Kidney (tissue), 14 donors: Measurements from ENCODE around the gene PLPP3. TPM values are rescaled to one million over a fixed set of nuclear protein-coding genes. Genes with fewer than 3 reads are reported as not detected.

ENCODE experiments used
- DNase-seq, 5 donors: peaks; one replicate each; pipeline ENCODE4 v3.0.0-alpha.2; 2013 to 2020
- FAIRE-seq: peaks from 2 replicates; lab custom pipeline; 2012; peaks lifted over from hg19 to GRCh38; lab: Jason Lieb, UNC
- H3K27ac ChIP-seq, 2 donors: one replicate each; pipeline ENCODE4 v1.7.0; 2013; ENCODE audit warnings: low read depth in 2 of 2, low read length in 2 of 2, inconsistent platforms in 1 of 2
- H3K27me3 ChIP-seq: one replicate; pipeline ENCODE4 v1.7.1; 2013; ENCODE audit warnings: low read length, inconsistent platforms; ENCODE audit not compliant: control insufficient read depth, insufficient read depth
- H3K36me3 ChIP-seq, 3 donors: one replicate each; pipeline versions ENCODE4 v1.7.0 to v1.7.1; 2013; ENCODE audit warnings: low read length in 3 of 3, control low read depth in 1 of 3, inconsistent platforms in 1 of 3; ENCODE audit not compliant: insufficient read depth in 3 of 3, control insufficient read depth in 2 of 3
- H3K4me1 ChIP-seq, 3 donors: one replicate each; pipeline versions ENCODE4 v1.7.0 to v1.7.1; 2013; ENCODE audit warnings: low read length in 3 of 3, inconsistent platforms in 1 of 3, low read depth in 1 of 3; ENCODE audit not compliant: control insufficient read depth in 2 of 3, insufficient read depth in 2 of 3
- H3K4me3 ChIP-seq, 3 donors: one replicate each; pipeline versions ENCODE4 v1.7.0 to v1.8.1; 2013; ENCODE audit warnings: low read length in 3 of 3, control low read depth in 1 of 3, inconsistent platforms in 1 of 3
- H3K9ac ChIP-seq, 3 donors: one replicate each; pipeline versions ENCODE4 v1.7.0 to v1.7.1; 2013; ENCODE audit warnings: low read length in 3 of 3, control low read depth in 1 of 3, inconsistent platforms in 1 of 3
- H3K9me3 ChIP-seq, 3 donors: one replicate each; pipeline versions ENCODE4 v1.7.0 to v1.7.1; 2013; ENCODE audit warnings: low read length in 3 of 3, control low read depth in 1 of 3, inconsistent platforms in 1 of 3; ENCODE audit not compliant: control insufficient read depth in 2 of 3, insufficient read depth in 1 of 3
- CTCF ChIP-seq: IDR thresholded peaks from 3 replicates; pipeline ENCODE4 v1.5.1; 2012; ENCODE audit warnings: mild to moderate bottlenecking, moderate library complexity, borderline replicate concordance; ENCODE audit not compliant: insufficient read depth; ENCODE audit errors: extremely low read depth
- intact Hi-C: fragments of 100-400 bp; cut with DNase I; formaldehyde crosslinking; loops from one replicate; pipeline ENCODE4 v1.11.1; 2022
- polyA plus RNA-seq: library from polyadenylated mRNA; stranded (reverse); fragments of 350-450 nt; fragmentation: Illumina TruSeq; extraction: RNeasy Lipid Tissue Mini Kit (QIAGEN cat#74804); gene quantifications from one replicate; pipeline ENCODE4 v1.2.3, GENCODE V29; 2014; ENCODE audit warnings: low read depth, low replicate concordance; ENCODE audit not compliant: insufficient read depth
- total RNA-seq: library from RNA; stranded (reverse); fragmentation: NEBNext Ultra II Directional; extraction: Animal tissue kit (Norgen Biotek cat#: 25700); gene quantifications from one replicate; pipeline ENCODE4 v1.2.1, GENCODE V29; 2021
- donor health status: control.
- donor health status: control.
- donor health status: control.
- donor health status: control.
- donor health status: control.
- donor health status: DM: yes; HTN: yes; CAD: no.
- donor health status: Normal renal cell carcinoma (clear cell type).

The PLPP3 gene
- total and polyA plus RNA-seq, 2 donors from 2014 or later = 100 to 107 TPM

GRCh38 chr1:56553046-56553445, 26.3 kb downstream of the PLPP3 start:
- peaks cover 0 to 73% (median 49%) of the 10 kb centered on the region in 3 donors for H3K4me1 ChIP-seq
- peaks cover 0 to 3% (median 0%) of the 10 kb centered on the region in 3 donors for H3K36me3 ChIP-seq
- no peak for FAIRE-seq
- DNase-seq = no peak
- no peaks in the 10 kb centered on the region for H3K9me3 ChIP-seq
- intact Hi-C loops = no loop called here
- no peak overlapping the region for H3K4me3 ChIP-seq
- H3K9ac ChIP-seq = peak overlapping the region in 1 of 3 donors; percentile 15
- H3K27ac ChIP-seq = peak overlapping the region in 1 of 2 donors; percentile 50
- no peaks in the 10 kb centered on the region for H3K27me3 ChIP-seq
- TF ChIP-seq CTCF = no peak

- H3K27ac ChIP-seq = peak overlapping the region in 1 of 2 donors; percentile 29
- no peaks in the 10 kb centered on the region for H3K9me3 ChIP-seq
- DNase-seq = no peak
- peaks cover 0 to 3% (median 0%) of the 10 kb centered on the region in 3 donors for H3K36me3 ChIP-seq
- no peak overlapping the region for H3K4me3 ChIP-seq
- no peak for TF ChIP-seq CTCF
- intact Hi-C loops = no loop called here
- FAIRE-seq = no peak
- H3K4me1 ChIP-seq = peaks cover 0 to 76% (median 52%) of the 10 kb centered on the region in 3 donors
- H3K27me3 ChIP-seq = no peaks in the 10 kb centered on the region
- H3K9ac ChIP-seq = peak overlapping the region in 1 of 3 donors; percentile 15
These were observed 27.0 kb downstream of the PLPP3 start for GRCh38 chr1:56552349-56552748.

- DNase-seq (no peak), FAIRE-seq (no peak)
- Histone ChIP-seq H3K27me3 (no peaks in the 10 kb centered on the region), H3K9ac (peak overlapping the region in 1 of 3 donors; percentile 7), H3K9me3 (no peaks in the 10 kb centered on the region), H3K4me3 (no peak overlapping the region), H3K27ac (peak overlapping the region in 1 of 2 donors; percentile 29), H3K4me1 (peaks cover 0 to 83% (median 52%) of the 10 kb centered on the region in 3 donors), H3K36me3 (peaks cover 0 to 3% (median 0%) of the 10 kb centered on the region in 3 donors)
- TF ChIP-seq CTCF = no peak
- intact Hi-C loops = no loop called here
These were observed 27.7 kb downstream of the PLPP3 start for GRCh38 chr1:56551691-56552090.

GRCh38 chr1:56550859-56551188, 28.5 kb downstream of the PLPP3 start:
- Histone ChIP-seq H3K36me3 (peaks cover 0 to 3% (median 0%) of the 10 kb centered on the region in 3 donors), H3K4me3 (no peak overlapping the region), H3K9me3 (no peaks in the 10 kb centered on the region), H3K27me3 (no peaks in the 10 kb centered on the region), H3K27ac (no peak overlapping the region), H3K9ac (no peak overlapping the region), H3K4me1 (peaks cover 0 to 88% (median 60%) of the 10 kb centered on the region in 3 donors)
- FAIRE-seq = no peak
- TF ChIP-seq CTCF = no peak
- intact Hi-C loops = no loop called here
- no peak for DNase-seq
